ENCODE results near the gene STX3. TPM values are rescaled to one million over a fixed set of nuclear protein-coding genes. Genes with fewer than 3 reads are reported as not detected.

The STX3 gene
- total and polyA plus RNA-seq, 2 of the 4 experiments (the other 2 are of a cell fraction) = 5.0 to 5.4 TPM

DNA sequence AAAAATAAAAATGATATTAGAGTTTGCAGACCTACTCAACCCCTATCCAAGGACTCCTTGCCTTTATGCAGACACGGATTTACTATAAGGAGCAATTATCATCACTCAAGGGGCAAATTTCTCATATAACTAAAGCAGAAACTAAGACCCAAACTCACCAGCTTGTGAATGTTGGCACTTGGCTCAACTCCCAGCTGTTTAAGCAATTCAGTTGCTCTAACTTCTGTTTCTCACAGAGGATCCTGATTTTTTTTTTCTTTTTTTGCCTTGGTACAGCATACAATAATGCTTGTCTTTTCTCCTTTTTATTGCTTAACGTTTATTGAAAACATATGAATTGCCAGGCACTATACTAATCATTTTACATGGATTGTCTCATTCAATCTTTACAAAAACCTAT is 99.7 kb downstream of the STX3 start:
- in situ Hi-C loops (cut with MboI; ENCODE audit: low sequenced_read_pairs) = no loop called here
- POLR2A ChIA-PET (ENCODE audit: unreplicated experiment) = no interaction called here

More for the DNA sequence above, 99.7 kb downstream of the STX3 start:
- Histone ChIP-seq H2AFZ (replicated peaks; ENCODE audit: low read length, poor library complexity) (no peak overlapping the region), H4K20me1 (ENCODE audit: insufficient read depth, low read length) (no peaks in the 10 kb centered on the region), H3K4me3 (ENCODE audit: insufficient read depth, low read depth, low read length) (no peak overlapping the region), H2BK15ac (ENCODE audit: low read depth, low read length) (no peak overlapping the region), H2BK120ac (ENCODE audit: low read depth, low read length) (no peak overlapping the region), H4K8ac (ENCODE audit: low read depth in 2 of 2, low read length in 2 of 2) (no peak overlapping the region), H2BK20ac (ENCODE audit: low read depth, low read length) (no peak overlapping the region), H3K27me3 (ENCODE audit: control insufficient read depth, insufficient read depth, low read length) (no peaks in the 10 kb centered on the region), H3K36me3 (ENCODE audit: control insufficient read depth, insufficient read depth, low read length) (no peaks in the 10 kb centered on the region), H3K4me2 (ENCODE audit: low read depth, low read length) (no peak overlapping the region), H3K79me1 (ENCODE audit: low read depth in 1 of 2, low read length in 2 of 2) (no peaks in the 10 kb centered on the region), H3K4ac (ENCODE audit: low read depth, low read length) (no peak overlapping the region), H2AK5ac (ENCODE audit: low read depth, low read length) (no peak overlapping the region), H3K14ac (replicated peaks; ENCODE audit: low read depth, low read length) (no peak overlapping the region), H3K4me1 (ENCODE audit: control insufficient read depth, insufficient read depth, low read length) (no peaks in the 10 kb centered on the region), H3K9me1 (ENCODE audit: insufficient read depth, low read length) (no peaks in the 10 kb centered on the region), H3K9me3 (ENCODE audit: control insufficient read depth, insufficient read depth, low read length) (no peaks in the 10 kb centered on the region), H3K27ac (ENCODE audit: insufficient read depth, low read length) (no peak overlapping the region), H3K9ac (ENCODE audit: low read depth, low read length) (no peak overlapping the region), H2AK9ac (replicated peaks; ENCODE audit: low read depth, low read length, poor library complexity) (no peak overlapping the region), H3K56ac (ENCODE audit: extremely low read depth, insufficient read depth, low read length) (no peak overlapping the region), H2BK5ac (ENCODE audit: low read depth, low read length, poor library complexity, severe bottlenecking) (no peak overlapping the region), H3K18ac (ENCODE audit: low read depth, low read length) (no peak overlapping the region), H4K91ac (ENCODE audit: insufficient read depth, low read depth, low read length) (no peak overlapping the region), H3K23ac (ENCODE audit: low read depth, low read length) (no peak overlapping the region), H4K5ac (ENCODE audit: low read depth, low read length) (no peak overlapping the region)
- DNase-seq = no peak
- dilution Hi-C loops (cut with HindIII; ENCODE audit: low sequenced_read_pairs, unreplicated experiment) = no loop called here
- BruUV-seq (replicated peaks) = no TSS peak
- no peak for ATAC-seq (ENCODE audit: low read depth)
- intact Hi-C loops (cut with micrococcal nuclease) = no loop called here
- CTCF ChIA-PET = no interaction called here
- 17% methylated on average over 1 of the region's 2 CpGs; no CpG with 5 or more reads in 1 of the 2 experiments for WGBS, 2 experiments (ENCODE audit: extremely low coverage in 2 of 2, insufficient read length in 1 of 2)
- TF ChIP-seq RCOR1 (IDR thresholded peaks at IDR 0.05; ENCODE audit: insufficient replicate concordance, low read length) (no peak), FOS (IDR thresholded peaks at IDR 0.05; ENCODE audit: low read depth, low read length) (no peak), POLR2A (IDR thresholded peaks at IDR 0.05; ENCODE audit: low read depth, low read length) (no peak), RFX5 (IDR thresholded peaks at IDR 0.05; ENCODE audit: low read depth, low read length) (no peak), MAZ (IDR thresholded peaks at IDR 0.05; ENCODE audit: borderline replicate concordance, low read depth, low read length) (no peak), MAFK (IDR thresholded peaks at IDR 0.05; ENCODE audit: low read depth, low read length) (no peak), NFE2L2 (IDR thresholded peaks at IDR 0.05; ENCODE audit: low read depth, low read length) (no peak), CHD1 (IDR thresholded peaks at IDR 0.05; ENCODE audit: low read depth, low read length) (no peak), SMC3 (IDR thresholded peaks at IDR 0.05; ENCODE audit: low read depth, low read length) (no peak), CEBPB (IDR thresholded peaks at IDR 0.05; ENCODE audit: low read depth, low read length) (no peak), MXI1 (IDR thresholded peaks at IDR 0.05; ENCODE audit: borderline replicate concordance, low read depth, low read length) (no peak), CTCF (conservative IDR thresholded peaks at IDR 0.05; ENCODE audit: low read depth, low read length) (no peak), ELK1 (IDR thresholded peaks at IDR 0.05; ENCODE audit: borderline replicate concordance, low read depth, low read length) (no peak), RAD21 (IDR thresholded peaks at IDR 0.05; ENCODE audit: low read length) (no peak), BHLHE40 (IDR thresholded peaks at IDR 0.05; ENCODE audit: low read depth, low read length) (no peak)
- TF ChIP-seq, protein P1, sequence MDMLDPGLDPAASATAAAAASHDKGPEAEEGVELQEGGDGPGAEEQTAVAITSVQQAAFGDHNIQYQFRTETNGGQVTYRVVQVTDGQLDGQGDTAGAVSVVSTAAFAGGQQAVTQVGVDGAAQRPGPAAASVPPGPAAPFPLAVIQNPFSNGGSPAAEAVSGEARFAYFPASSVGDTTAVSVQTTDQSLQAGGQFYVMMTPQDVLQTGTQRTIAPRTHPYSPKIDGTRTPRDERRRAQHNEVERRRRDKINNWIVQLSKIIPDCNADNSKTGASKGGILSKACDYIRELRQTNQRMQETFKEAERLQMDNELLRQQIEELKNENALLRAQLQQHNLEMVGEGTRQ (IDR thresholded peaks at IDR 0.05; ENCODE audit: low read depth, low read length) = no peak
